GM12874 (cell line): ENCODE results near the gene LEO1.

Experiments used
- TF ChIP-seq, protein P1 (sequence below): IDR thresholded peaks from 2 replicates; pipeline ENCODE4 v1.5.1; 2011; ENCODE audit warnings: low read depth, mild to moderate bottlenecking, control low read depth, low read length, moderate library complexity; ENCODE audit not compliant: insufficient read depth

Gene LEO1

DNA sequence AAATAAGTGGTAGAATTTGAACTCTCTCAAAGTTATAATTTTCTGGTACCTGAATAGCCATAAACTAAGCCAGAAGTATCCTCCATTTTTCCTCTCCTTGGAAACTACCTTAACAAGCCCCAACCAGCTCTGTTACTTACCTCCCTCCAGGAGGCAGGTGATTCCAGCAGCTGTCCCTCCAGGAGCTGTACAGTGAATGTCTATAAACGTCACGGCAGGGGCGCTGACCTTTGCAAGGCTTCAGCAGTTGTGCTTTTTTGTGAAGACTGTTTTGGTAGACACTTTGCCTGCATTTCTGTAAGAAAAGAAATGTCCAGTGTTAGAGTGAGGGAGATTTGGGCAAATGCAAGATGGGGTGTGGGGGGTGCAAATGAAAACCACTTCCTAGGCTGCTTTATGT lies 67.2 kb downstream of the LEO1 start:
- TF ChIP-seq, protein P1, sequence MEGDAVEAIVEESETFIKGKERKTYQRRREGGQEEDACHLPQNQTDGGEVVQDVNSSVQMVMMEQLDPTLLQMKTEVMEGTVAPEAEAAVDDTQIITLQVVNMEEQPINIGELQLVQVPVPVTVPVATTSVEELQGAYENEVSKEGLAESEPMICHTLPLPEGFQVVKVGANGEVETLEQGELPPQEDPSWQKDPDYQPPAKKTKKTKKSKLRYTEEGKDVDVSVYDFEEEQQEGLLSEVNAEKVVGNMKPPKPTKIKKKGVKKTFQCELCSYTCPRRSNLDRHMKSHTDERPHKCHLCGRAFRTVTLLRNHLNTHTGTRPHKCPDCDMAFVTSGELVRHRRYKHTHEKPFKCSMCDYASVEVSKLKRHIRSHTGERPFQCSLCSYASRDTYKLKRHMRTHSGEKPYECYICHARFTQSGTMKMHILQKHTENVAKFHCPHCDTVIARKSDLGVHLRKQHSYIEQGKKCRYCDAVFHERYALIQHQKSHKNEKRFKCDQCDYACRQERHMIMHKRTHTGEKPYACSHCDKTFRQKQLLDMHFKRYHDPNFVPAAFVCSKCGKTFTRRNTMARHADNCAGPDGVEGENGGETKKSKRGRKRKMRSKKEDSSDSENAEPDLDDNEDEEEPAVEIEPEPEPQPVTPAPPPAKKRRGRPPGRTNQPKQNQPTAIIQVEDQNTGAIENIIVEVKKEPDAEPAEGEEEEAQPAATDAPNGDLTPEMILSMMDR: no peak

DNA sequence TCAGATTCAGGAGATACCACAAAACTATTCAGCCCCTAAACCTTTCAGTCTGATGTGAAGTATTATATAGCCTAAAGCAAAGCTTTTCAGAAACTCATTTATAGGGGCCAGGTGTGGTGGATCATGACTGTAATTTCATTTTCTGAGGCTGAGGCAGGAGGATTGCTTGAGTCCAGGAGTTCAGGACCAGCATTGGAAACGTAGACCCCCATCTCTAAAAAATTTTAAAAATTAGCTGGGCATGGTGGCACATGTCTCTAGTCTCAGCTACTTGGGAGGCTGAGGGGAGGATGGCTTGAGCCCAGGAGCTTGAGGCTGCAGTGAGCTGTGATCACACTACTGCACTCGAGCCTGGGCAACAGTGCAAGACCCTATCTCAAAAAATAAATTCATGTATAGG lies 82.1 kb downstream of the LEO1 start:
- TF ChIP-seq, protein P1: no peak

DNA sequence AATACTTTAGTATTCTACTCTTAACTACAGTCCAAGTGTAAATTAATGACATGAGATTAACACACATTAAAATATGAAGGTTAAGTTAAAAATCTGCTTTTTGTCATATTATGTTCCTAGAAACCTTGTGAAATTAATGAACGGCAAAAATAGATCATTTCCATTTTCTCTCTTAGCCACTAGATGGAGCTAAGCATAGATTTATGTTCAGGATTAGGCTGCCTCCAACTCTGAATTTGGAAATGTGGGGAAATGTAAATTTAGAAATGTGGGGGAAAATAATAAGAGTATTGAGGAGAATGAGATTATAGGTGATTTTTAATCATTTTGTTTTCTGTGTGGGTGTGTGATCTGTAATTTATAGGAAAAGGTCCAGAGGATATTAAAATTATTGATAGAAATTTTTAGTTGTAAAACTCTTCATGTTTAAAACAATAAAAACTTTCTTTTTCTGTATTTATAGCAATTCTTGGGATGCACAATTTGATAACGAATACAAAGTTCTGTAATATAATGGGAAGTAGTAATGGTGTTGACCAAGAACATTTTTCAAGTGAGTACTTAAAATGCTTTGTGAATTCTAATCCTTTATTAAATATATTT lies 82.9 kb downstream of the LEO1 start:
- TF ChIP-seq, protein P1: peak; percentile 46; the same call in 1 of the 2 replicates
